ENCODE results near the gene HOXA5.

The HOXA5 gene

DNA sequence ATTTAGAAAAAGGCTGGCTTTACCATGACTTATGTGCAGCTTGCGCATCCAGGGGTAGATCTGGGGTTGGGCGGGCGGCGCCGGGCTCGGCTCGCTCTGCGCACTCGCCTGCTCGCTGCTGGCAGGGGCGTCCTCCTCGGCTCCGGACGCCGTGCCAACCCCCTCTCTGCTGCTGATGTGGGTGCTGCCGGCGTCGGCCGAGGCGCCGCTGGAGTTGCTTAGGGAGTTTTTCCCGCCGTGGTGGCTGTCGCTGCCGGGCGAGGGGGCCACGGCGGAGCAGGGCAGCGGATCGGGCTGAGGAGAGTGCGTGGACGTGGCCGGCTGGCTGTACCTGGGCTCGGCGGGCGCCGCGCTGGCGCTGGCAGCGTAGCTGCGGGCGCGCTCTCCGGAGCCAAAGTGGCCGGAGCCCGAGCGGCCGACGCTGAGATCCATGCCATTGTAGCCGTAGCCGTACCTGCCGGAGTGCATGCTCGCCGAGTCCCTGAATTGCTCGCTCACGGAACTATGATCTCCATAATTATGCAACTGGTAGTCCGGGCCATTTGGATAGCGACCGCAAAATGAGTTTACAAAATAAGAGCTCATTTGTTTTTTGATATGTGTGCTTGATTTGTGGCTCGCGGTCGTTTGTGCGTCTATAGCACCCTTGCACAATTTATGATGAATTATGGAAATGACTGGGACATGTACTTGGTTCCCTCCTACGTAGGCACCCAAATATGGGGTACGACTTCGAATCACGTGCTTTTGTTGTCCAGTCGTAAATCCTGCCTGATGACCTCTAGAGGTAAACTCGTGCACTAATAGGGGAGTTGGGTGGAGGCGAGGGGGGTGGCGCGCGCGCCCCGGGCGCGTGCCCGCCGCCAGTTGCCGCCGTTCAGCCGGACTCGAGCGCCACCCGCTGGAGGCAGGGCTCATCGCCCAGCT, at the start of gene HOXA5:
HOXA5 (minus strand) TSS at position 659 of the 927 bp plus-strand sequence; CDS start at position 585, 74 bp downstream.
- DNase-seq (ENCODE audit: low spot score): no peak

DNA sequence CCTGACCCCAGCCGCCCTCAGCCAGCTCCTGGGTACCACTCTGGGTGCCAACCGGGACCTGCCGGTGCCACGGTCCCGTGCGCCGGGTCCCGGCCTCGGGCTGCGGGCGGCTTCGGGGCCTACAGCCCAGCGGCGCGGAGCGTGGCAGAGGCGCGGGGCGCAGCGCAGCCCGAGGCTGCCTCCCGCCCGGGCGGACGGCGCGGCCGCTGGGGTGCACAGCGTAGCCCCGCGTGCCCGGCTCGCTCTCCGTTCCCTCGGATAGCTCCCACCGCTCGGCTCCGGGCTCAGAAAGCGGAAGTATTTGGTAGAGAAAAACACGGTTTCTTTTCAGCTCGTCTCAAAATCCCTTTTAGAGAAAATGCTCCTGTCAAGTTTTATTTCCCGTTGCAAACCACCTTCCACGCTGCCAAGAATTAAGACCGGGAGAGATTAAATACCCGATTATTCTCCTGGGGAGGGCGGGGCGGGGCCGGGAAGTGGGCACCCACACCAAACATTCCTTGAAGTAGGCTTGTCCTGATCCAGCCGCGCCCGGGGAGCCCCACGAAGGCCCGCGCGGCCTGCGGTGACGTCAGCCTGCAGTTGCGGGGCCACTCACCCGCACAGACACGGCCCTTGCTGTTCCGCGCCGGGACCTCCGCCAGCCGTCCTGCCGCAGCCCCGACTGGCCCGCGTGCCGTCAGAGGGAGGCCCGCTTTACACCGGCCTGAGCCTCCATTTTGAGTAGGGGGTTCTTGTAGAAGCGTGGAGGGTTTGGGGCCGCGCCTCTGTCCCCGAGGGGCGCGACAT, 49.3 kb upstream of the HOXA5 start:
- no peak for DNase-seq (ENCODE audit: low spot score)

DNA sequence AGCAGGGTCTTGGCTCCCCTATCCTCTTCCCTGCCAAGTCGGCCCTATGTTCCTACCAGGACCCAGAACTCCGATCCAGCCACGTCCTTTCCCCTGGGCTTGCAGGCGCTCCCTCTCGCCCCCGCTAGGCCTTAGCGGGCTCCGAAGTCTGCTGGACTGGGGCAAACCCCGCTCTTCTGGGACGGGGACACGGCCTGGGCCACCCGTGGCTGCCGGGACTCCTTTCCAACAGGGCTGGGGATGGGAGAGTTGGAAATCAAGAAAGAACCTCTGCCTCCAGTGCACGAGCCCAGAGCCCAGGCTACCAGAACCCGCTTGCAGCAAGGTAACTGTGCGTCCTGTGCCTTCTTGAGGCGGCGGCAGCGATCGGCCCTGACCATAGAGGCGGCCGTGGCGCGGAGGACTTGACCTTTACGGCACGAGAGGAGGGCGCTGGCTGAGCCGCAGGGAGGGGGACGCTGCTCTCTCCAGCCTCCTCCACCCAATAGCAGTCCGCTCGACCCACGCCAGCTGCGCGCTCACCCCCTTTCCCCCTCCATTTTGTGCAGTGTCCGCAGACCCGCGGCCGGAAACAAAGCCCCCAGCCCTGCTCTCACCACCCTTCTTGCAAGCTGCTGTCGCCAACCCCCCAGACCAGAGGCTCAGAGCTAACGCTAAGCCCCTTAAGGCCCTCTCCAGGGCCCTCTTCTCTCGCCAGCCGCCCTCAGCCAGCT, 48.5 kb upstream of the HOXA5 start:
- DNase-seq (ENCODE audit: low spot score): no peak

DNA sequence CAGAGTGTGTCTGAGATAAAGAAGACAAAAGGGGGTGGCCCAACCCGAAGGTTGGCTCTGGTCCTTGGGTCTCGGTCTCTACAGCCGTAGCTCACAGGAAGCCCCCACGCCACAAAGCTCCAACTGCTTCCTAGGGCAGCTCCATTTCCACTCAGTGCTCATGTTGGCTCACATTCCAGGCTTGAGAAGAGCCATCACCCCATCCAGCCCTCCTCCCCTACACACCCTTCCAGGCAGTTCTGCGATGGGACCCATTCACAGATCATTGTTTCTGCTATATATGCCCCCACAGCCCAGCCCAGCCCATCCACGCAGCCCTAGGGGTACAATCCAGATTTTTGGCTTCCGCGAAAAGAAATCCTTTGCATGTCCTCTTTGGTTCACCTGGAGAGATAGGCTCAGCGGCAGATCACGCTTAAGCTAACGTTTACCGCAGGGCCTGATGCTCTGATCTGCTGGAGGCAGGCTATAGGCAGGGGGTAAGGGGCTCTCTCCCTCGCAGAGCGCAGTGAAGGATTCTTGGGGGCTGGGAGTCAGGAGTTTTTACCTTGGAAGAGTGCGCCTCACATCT, 47.8 kb upstream of the HOXA5 start:
- no peak for DNase-seq (ENCODE audit: low spot score)

DNA sequence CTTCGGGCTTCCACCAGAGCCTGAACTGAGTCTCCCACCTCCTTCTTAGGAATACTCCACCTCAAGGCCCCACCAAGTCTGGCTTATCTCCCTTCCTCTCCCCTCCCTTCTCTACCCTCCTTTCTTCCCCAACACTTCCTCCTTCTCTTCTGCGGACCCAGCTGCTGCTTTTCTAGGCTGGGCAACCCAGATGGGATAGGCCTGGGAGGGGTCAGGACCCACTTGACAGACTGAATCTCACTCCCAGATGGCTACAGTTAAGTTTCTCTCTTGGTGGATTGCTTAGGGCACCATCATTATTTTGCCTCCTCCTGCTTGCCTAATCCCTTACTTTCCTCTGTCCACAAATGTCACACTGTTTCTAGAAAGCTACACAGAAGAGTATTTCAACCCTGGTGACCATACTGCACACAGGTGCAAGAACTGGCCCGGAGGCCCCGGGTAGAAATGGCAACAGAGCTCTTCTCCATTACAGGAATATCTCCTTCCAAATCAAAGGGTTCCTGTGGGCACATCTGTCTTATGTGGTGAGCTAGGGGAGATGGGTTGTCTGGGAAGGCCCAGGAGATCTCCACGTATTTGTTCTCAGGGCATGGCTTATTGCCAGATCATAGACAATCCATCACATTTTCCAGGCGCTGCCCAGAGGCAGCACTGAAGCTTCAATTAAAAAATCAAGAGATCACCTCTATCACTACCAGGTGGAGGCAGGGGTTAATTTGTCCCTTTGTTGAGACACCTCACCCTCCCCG, 46.7 kb upstream of the HOXA5 start:
- no peak for DNase-seq (ENCODE audit: low spot score)

DNA sequence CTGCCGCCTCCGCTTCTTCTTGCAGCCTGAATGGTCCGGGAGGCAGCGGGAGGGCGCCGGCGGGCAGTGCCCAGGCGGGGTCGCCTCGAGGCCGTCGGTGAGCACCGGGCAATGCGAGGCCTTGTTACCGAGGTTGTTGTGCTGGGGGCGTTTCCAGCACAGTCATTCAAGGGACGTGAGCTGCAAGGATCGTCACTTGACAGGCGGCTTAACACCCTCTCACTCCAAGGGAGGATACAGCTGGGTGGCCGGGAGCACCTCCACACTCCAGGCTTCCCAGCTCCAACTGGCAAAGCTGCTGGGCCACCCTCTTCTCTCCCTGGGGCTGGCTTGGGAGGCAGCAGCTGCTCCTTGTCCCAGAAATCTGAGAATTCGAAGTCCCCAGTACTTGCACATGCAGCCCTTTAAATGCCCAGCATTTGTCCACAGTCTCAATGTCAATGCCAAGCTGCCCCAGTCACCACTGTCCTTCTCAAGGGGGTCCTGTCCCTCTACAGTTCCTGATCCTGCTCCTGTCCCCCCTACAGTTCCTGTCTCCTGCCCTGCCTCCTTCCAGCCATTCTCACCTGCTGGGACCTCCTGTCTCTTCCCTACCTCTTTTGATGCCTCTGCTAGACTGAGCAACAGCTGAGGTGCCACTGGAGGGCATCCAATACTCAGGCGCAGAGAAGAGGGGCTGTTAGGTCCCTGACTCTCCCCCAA, 46.0 kb upstream of the HOXA5 start:
- DNase-seq (ENCODE audit: low spot score): no peak

DNA sequence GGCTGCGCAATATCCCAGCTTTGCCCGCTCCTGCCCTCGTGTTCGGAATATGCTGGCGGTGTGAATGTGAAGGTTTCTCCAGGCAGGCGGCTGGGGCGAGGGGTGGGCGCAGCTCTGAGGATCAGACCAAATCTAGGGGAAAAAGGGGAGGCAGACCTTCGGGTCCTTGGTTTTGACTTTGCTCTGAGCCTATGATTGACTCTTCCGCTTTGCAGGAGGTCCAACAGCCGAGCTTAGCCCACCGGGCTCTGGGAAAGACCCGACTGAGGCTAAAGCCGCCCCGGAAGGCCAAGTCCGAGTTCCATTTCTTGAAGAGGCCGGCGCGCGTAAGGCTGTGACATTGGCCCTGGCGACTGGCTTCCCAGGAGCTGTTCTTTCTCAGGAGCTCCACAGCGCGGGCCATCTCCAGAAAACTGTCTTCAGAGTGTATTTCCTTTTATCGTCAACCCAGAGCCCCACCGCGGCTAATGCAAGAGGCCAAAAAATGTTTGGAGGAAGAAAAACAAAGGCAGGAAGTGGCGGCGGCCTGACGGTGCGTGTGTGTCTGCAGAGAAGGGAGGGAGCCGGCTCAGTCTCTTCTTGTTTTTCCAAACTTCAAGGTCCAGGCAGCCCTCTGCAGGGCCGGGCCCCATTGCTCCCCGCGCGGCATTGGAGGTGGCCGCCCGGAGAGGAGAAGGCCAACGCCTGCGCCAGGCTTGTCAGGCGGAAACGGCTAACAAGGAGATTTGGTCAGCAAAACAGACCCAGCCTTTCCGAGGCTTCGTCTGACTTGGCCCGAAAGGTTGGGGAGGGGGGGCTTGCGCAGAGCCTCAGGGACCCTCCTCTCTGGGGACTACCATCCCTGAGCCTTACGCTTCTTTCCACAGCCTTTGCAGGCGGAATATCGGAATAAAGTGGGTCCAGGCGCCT, 45.2 kb upstream of the HOXA5 start:
- no peak for DNase-seq (ENCODE audit: low spot score)

DNA sequence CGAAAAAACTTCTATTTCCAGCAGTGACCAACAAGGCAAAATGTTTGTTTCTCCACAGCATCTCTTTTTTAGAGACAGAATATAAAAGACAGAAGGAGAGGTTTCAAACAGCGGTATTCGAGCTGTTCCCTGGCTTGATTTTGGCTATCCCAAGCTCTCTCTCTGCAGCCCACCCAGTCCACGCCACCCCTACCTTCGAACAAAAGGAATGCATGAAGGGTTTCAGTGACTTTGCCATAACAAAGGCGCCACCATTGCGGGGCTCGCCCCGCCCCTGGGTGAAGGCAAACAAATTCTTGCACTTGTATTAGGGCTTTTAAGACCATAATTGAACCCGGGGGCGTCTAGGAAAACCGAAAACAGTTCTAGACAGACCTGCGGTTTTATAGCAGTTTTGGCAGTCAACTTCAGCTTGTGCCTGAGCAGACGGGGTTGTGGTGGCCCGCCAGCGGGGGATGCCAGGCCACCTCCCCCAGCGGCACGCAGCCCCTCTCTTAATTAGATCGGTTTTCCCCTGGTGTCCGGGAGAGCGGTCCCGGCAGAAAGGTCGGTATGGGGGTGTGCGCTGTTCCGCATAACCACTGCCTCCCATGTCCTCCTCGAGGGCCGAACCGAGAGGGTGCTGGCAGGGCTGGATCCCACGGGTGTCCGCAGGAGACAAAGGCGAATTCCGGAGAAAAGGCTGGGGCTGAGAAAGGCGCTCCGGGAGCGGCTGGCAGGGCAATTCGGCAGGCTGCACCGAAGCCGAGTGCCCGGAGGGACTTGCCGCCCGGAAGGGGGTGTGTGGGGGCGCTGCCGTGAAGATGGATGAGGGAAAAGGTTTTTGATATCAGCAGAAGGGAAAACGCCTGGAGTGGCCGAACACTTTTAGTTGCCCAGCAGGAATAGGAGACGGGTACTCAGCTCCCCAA, 44.2 kb upstream of the HOXA5 start:
- DNase-seq (ENCODE audit: low spot score): no peak

DNA sequence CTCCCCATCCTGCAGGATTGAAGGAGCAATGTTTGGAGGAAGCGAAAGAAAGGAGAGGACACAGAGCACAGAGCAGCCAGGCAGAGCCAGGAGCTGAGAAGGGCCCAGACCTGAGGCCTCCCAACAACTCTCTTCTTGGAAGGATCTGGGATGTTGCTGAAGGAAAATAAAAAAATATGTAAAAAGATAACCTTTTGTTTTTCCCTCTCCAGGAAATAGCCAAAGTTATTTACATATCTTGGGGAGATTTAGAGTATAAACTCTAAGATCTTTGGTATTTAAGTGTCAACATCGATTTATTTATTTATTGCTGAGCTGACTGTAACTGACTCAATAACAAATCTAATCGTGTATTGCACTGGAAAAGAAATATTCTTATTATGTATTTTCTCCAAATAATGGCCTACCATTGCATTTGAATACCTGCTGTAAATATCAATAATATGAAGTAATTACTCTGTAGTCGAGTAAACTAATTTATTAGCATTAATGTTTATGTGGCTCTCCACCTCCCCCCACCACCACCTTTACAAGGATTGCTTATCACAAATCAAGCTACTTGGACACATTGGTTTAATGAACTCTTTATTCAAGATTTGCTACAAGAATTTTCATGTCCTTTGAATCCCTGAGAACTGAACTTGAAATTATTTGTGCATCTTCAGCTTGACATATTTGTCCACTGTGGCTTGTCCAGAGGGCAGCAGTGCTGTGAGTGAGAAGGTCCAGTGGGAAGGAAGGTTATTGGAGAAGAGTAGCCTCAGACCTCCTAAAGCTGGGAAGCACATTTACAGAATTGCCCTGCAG, 43.4 kb upstream of the HOXA5 start:
- DNase-seq (ENCODE audit: low spot score): no peak

DNA sequence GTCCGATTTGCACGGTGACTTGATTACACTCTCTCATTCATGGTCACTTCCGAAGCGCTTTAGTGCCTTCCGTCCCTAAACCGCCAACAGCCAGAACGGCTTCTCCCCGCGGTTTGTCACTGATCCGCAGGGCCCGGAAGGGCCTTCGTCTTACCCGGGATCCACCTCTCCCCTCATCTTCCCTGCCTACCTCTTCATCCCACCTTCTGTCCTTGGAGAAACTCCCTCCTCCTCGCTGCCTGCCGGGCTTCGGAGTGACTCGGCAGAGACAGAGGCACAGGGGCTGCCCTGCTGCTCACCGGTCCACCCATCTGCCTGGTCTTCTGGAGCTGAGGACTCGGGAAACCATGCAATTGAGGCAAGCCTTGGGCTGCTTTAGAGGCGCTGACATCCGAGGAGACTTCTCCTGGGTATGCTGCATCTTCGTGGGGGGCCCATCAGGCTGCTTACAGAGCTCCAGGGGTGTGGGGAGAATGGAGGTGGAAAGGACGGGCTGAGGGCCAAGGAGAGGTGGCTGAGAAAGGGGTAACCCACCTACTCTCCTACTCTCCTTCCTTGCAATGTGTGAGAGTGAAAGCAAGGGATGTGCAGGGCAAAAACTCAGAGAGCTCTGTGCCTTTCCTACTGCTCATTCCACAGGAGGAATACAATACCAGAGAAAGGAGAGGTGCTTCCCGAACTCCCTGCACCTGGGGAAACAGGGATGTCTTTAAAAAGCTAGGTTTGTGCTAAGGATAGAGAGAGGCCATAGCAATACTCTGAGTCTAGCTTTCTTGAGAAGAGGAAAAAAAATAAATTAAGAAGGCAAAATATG, 42.6 kb upstream of the HOXA5 start:
- no peak for DNase-seq (ENCODE audit: low spot score)

DNA sequence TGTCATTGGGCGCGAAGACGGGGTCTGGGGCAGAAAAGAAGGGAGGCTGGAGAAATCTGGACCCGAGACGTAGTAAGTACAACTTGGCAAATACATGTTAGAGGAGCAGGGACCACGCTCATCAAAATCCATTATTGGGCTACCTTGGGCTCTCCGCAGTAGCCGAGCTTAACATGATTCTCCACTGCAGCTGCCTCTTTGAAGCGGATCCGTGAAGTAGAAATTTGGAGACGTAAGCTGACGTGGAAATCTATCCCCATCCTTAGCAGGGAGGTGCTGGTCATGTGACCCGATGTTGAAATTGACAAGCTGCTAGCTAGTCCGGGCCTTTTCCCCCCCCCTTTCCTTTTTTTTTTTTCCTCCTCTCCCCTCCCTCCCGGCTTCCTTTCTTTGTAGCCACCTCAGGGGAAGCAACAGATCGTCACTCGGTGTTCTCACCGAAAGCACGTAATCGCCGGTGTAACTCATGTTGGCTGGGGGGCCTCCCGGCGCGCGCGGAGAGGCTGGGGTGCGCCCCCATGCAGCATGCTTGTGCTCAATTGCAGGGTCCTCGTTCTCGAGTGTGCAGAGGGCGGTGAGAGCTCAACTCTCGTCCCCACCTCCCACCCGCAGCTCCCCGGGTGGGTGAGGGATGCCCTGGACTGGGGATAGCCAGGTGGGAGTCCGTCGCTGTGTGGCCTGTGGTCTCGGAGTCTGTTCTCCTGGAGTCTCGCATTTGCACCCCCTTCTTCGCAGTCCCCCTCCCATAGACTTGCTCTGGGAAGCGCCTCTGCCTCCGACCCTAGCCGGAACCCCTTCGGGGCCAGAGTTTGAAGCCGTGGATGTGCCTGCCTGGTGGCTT, 41.8 kb upstream of the HOXA5 start, which contains the start of gene HOXA11:
HOXA11 (minus strand) TSS at position 220 of the 841 bp plus-strand sequence; CDS start at position 132, 88 bp downstream.
- DNase-seq (ENCODE audit: low spot score): no peak

DNA sequence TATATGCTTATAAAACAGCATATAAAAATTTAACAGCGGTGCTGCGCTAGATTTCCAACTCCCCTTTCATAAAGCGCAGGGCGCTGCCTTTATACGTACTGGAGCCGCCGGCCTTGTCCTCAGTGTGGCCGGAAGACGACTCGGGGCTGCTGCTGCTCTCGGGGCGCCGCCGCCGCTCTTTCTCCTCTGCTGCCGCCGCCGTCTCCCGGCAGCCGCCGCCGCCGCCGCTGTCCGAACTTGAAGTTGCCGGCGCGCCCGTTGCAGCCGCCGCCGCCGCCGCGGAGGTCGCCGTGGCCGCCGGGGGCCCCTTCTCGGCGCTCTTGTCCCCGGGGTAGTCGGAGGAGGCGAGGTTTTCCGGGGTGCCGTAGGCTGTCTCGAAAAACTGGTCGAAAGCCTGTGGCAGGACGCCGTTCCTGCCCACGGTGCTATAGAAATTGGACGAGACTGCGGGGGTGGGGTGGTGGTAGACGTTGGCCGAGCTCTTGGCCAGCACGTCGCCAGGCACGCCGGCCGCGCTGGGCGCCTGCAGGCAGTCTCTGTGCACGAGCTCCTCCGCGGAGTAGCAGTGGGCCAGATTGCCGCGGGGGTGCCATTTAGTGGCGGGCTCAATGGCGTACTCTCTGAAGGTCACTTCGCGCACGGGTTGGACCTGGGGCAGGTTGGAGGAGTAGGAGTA, 41.0 kb upstream of the HOXA5 start:
- DNase-seq (ENCODE audit: low spot score): no peak

DNA sequence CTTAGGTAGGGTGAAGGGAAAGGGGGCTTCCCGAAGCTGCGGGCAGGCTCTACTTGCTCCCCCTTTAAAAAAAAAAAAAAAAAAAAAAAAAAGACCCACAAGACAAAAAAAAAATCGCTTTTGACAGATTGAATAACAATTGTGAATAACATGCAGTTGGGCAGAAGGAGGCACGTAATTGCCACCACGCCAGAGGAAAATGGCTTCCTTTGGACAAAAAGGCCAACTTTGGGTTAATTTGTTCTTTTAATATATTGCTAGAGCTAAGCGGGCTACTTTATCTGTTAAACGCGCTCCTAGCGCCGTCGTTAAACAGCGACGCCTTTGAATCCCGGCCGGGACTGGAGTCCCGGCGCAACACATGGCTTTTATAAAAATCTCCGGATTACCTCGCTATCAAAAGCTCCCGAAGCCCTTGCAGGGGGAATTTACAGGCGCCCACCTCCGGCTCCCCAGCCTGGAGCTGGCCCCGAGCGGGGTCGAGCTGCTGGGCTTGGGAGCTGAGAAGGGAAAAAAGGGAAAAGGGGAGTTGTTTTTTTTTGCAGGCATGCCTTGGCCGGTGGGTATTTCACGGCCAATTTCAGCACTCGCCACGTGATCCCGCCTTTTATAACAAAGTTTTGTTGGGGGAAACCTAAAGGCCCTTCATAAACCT, 40.3 kb upstream of the HOXA5 start:
- DNase-seq (ENCODE audit: low spot score): no peak

DNA sequence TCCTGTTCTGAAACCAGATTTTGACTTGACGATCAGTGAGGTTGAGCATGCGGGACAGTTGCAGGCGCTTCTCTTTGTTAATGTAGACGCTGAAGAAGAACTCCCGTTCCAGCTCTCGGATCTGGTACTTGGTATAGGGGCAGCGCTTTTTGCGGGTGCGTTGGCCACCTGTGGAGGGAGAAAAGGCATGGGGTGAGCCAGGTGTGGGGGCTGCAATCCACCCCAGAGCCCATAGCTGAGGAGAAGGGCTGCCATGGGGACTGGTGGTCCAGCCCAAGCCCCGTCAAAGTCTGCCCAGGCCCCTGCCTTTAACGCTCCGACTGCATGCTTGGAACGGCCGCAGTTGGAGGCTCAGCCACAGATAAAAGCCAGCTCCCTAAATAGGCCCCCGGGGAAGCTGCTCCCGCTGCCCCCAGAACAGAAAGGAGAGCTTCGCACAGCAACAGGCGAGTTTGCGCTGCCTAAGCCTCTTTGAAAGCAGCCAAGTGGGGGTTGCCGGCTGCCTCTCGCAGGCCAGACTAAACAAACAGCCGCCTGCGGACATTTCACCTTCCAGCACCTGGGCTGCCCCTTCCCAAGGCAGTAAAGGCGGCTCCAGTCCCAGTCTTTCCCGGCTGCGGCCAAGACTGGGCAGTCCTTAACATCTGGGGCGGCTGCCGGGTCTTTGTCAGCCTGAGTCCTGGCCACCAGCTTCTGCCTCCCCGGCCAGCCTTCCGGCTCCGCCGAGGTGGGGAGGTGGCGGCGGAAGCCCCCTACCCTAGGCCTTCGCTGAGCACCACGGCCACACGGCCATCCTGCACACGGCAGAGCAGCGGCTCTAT, 39.6 kb upstream of the HOXA5 start:
- DNase-seq (ENCODE audit: low spot score): no peak
